Cardiac muscle cell (in vitro differentiated cells and primary cell): ENCODE measurements around the gene NR0B2. TPM values are rescaled to one million over a fixed set of nuclear protein-coding genes. Genes with fewer than 3 reads are reported as not detected.
"Not testable (repeated sequence)": the region's sequence is repeated elsewhere in the genome, so short reads cannot be mapped to it uniquely, and the experiment has no call there.

Experiments used
- DNase-seq, 2 donors: peaks; one replicate each; pipeline versions ENCODE4 v3.0.0 to v3.0.0-alpha.2; 2010 to 2017; ENCODE audit warnings: low read depth in 1 of 2, low spot score in 1 of 2
- H3K27ac ChIP-seq: fragments of 200-600 bp; sonication (generic); 2 replicates; pipeline ENCODE4 v1.5.1; 2016
- H3K27me3 ChIP-seq: fragments of 200-600 bp; sonication (generic); 2 replicates; pipeline ENCODE4 v1.6.0; 2016; ENCODE audit warnings: control low read depth
- H3K36me3 ChIP-seq: fragments of 200-600 bp; sonication (generic); 2 replicates; pipeline ENCODE4 v1.5.1; 2016; ENCODE audit warnings: control low read depth
- H3K4me1 ChIP-seq: fragments of 200-600 bp; sonication (generic); 2 replicates; pipeline ENCODE4 v1.8.1; 2017; ENCODE audit warnings: low read depth, mild to moderate bottlenecking, mixed run types
- H3K4me3 ChIP-seq: fragments of 200-600 bp; sonication (generic); 2 replicates; pipeline ENCODE4 v1.5.1; 2016; ENCODE audit warnings: mild to moderate bottlenecking
- H3K9me3 ChIP-seq: fragments of 200-600 bp; sonication (generic); 2 replicates; pipeline ENCODE4 v1.5.1; 2017; ENCODE audit warnings: low read depth, mild to moderate bottlenecking, control low read depth
- polyA plus RNA-seq: library from polyadenylated mRNA; unstranded; fragments of >200 nt; fragmentation: Nextera tagmentation; extraction: Ambion mirVana; gene quantifications from 2 replicates; pipeline ENCODE4 v1.2.1, GENCODE V29; 2016
- total RNA-seq: library from RNA; depleted of rRNA; stranded (reverse); fragments of >200 nt; gene quantifications from 2 replicates; pipeline ENCODE4 v1.2.3, GENCODE V29; 2016
- TF ChIP-seq, protein P1 (sequence below): IDR thresholded peaks from 2 replicates; pipeline ENCODE4 v1.5.1; 2012; ENCODE audit warnings: low read depth, mild to moderate bottlenecking, low read length

Gene NR0B2
- total and polyA plus RNA-seq, 2 experiments from 2014 or later, result 2.1 to 3.3 TPM

DNA sequence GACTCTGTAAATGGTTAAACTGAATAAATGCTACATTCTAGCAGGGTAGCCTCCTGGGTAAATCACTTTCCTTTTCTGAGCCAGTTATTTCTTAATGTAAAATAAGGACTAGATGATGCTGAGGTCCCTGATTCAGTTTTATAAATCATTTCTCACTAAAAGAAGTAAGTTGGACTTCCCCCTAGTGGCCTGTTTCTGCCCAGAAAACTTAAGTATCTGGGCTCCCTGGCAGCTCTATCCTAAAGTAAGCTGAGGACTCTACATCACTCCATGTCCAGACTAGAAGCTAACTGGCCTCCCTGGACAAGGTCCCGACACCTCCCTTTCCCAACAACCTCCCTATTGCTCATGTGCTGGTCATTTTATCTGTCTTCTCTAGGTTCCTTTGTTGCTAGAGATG, 26.6 kb downstream of the NR0B2 start:
- DNase-seq, result peak in 1 of 2 donors; percentile 61
- no peaks in the 10 kb centered on the region for H3K27me3 ChIP-seq
- no peak overlapping the region for H3K27ac ChIP-seq
- H3K4me1 ChIP-seq, result peaks cover 6% of the 10 kb centered on the region
- H3K9me3 ChIP-seq, result no peaks in the 10 kb centered on the region
- no peak overlapping the region for H3K4me3 ChIP-seq
- TF ChIP-seq, protein P1, sequence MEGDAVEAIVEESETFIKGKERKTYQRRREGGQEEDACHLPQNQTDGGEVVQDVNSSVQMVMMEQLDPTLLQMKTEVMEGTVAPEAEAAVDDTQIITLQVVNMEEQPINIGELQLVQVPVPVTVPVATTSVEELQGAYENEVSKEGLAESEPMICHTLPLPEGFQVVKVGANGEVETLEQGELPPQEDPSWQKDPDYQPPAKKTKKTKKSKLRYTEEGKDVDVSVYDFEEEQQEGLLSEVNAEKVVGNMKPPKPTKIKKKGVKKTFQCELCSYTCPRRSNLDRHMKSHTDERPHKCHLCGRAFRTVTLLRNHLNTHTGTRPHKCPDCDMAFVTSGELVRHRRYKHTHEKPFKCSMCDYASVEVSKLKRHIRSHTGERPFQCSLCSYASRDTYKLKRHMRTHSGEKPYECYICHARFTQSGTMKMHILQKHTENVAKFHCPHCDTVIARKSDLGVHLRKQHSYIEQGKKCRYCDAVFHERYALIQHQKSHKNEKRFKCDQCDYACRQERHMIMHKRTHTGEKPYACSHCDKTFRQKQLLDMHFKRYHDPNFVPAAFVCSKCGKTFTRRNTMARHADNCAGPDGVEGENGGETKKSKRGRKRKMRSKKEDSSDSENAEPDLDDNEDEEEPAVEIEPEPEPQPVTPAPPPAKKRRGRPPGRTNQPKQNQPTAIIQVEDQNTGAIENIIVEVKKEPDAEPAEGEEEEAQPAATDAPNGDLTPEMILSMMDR, result peak; percentile 58
- peaks cover 36% of the 10 kb centered on the region for H3K36me3 ChIP-seq

DNA sequence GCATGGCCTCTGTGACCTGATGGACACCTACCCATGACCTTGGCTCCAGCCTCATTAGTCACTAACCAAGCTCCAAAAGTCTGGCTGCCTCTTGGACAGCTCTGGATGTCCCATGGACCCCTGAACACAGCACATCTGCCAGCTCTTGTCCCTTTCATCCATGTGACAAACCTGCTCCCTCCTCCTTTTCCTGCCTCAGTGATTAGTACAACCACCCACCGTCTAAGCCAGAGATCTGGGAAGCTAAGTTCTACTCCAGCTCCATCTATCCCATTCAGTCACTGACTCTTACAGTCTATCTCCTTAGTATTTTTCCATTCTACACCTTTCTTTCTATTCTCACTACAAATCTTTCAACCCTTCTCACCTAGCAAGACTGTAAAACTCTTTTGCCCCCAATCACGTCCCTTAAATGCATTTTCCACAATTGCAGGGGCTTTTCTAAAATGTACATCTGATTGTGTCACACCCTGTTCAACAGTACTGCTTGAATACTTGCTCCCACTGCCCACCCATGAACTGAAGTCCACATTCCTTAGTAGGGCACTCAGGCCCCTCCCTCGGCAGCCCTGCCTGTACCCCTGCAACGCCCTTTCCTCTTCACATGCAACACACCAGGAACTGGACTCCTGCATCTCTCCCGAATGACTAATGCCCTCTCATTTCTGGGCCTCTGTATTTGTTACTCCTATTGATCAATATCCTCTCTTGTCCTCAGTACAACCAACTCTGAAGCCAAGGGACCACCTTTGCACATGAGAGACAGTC, 30.9 kb downstream of the NR0B2 start:
- no peaks in the 10 kb centered on the region for H3K4me1 ChIP-seq
- DNase-seq, result no peak
- TF ChIP-seq, protein P1, result no peak
- H3K4me3 ChIP-seq, result no peak overlapping the region
- H3K9me3 ChIP-seq, result no peaks in the 10 kb centered on the region
- no peaks in the 10 kb centered on the region for H3K27me3 ChIP-seq
- H3K27ac ChIP-seq, result no peak overlapping the region
- H3K36me3 ChIP-seq, result peaks cover 41% of the 10 kb centered on the region

DNA sequence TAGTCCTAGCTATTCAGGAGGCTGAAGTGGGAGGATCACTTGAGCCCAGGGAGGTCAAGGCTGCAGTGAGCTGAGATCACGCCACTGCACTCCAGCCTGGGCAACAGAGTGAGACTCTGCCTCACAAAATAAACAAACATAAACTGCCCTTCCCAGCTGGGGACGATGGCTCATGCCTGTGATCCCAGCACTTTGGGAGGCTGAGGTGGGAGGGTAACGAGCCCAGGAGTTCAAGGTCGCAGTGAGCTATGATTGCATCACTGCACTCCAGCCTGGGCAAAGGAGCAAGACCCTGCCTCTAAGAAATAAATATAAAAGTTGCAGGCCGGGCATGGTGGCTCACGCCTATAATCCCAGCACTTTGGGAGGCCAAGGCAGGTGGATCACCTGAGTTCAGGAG, 32.2 kb downstream of the NR0B2 start:
- not testable (repeated sequence) for H3K27ac ChIP-seq, H3K4me3 ChIP-seq, H3K27me3 ChIP-seq, H3K9me3 ChIP-seq, DNase-seq, H3K4me1 ChIP-seq
- H3K36me3 ChIP-seq, result peaks cover 44% of the 10 kb centered on the region

DNA sequence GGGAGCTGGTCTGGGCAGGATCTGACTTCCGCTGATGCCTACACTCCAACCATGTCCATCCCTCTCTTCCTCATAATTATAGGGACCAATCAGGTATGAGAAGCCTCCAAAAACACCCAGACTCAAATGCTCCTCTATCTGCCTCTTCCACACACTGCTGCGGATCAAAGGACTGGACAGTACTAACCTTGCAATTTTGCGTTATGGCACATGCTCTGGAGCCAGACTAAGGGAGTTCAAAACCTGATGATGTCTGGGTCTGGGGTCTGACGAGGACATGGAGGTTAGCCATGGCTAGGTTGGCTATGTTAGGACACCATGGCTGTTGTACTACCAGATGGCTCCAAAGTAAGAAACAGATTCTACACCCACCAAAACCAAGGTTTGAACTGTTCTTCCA, 34.0 kb downstream of the NR0B2 start:
- TF ChIP-seq, protein P1, result no peak

DNA sequence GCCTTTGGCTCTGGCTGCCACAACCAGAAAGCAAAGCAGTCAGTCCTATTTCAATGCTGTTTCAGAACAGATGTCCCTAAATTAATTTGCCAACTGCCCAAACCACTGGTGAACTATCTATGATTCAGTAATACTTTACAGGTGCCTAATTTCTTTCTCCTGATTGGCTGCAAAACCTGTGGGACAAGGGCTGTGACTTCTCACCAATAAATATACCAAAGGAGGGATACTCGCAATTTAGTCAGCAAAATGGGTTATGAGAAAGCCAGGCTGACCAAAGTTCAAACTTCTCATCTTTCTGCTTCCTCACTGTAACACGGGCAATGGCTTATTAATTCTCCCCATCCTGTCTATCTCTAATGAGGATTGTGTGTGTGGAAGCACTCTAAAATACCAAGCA, 36.4 kb downstream of the NR0B2 start:
- Histone ChIP-seq H3K36me3 (peaks cover 17% of the 10 kb centered on the region), H3K4me1 (no peaks in the 10 kb centered on the region), H3K27ac (no peak overlapping the region), H3K9me3 (no peaks in the 10 kb centered on the region), H3K4me3 (no peak overlapping the region), H3K27me3 (no peaks in the 10 kb centered on the region)
- TF ChIP-seq, protein P1, result no peak
- no peak for DNase-seq

More for the DNA sequence above, 34.0 kb downstream of the NR0B2 start:
- peaks cover 37% of the 10 kb centered on the region for H3K36me3 ChIP-seq
- DNase-seq, result no peak
- no peaks in the 10 kb centered on the region for H3K9me3 ChIP-seq
- no peaks in the 10 kb centered on the region for H3K4me1 ChIP-seq
- no peak overlapping the region for H3K4me3 ChIP-seq
- no peaks in the 10 kb centered on the region for H3K27me3 ChIP-seq
- no peak overlapping the region for H3K27ac ChIP-seq

DNA sequence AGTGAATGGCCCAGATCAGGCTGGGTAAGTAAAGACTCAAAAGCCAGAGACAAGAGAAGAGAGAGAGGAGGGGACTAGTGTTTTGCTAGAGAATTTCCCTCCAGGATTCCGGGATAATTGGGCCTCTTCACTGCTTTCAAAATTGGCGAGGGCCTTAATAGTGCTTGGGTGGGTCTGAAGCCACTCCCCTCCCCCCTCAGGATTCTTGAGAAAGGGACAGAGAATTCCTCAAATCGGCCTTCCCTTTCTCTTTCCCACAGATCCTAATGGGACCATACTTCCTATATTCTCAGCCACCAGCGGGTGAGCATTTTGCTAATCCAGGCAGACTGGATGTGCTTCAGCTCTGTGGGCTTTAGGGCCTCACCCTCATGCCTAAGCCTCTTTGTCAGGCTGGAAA, 38.9 kb downstream of the NR0B2 start:
- Histone ChIP-seq H3K9me3 (no peaks in the 10 kb centered on the region), H3K27ac (no peak overlapping the region), H3K27me3 (no peaks in the 10 kb centered on the region), H3K4me1 (no peaks in the 10 kb centered on the region), H3K36me3 (peaks cover 10% of the 10 kb centered on the region), H3K4me3 (no peak overlapping the region)
- TF ChIP-seq, protein P1, result no peak
- DNase-seq, result no peak

DNA sequence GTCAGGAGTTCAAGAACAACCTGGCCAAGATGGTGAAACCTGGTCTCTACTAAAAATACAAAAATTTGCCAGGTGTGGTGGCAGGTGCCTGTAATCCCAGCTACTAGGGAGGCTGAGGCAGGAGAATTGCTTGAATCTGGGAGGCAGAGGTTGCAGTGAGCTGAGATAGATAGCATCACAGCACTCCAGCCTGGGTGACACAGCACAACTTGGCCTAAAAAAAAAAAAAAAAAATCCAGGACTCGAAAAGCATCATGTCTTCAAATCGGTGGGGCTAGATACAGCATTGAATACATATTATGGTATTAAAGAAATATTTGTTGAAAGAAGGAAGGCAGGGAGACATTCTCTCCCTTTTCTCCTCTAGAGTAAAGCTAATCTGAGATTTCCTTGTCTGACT, 40.7 kb downstream of the NR0B2 start:
- DNase-seq, H3K27me3 ChIP-seq, H3K4me1 ChIP-seq, H3K27ac ChIP-seq, H3K4me3 ChIP-seq, H3K36me3 ChIP-seq, H3K9me3 ChIP-seq: not testable (repeated sequence)
